GM23338 (cell line): Measurements from ENCODE around the gene TTC22. TPM values are rescaled to one million over a fixed set of nuclear protein-coding genes. Genes with fewer than 3 reads are reported as not detected.

Source experiments
- ATAC-seq: fragments of 200-7000 bp; cut with Tn5 transposase; 3 replicates; pipeline ENCODE4 v1.9.1; 2020
- DNase-seq: peaks from one replicate; pipeline ENCODE4 v3.0.0-alpha.2; 2015; ENCODE audit warnings: low spot score
- H2AFZ ChIP-seq: fragments of 200-600 bp; sonication (generic); 2 replicates; pipeline ENCODE4 v1.8.0; 2016; ENCODE audit warnings: antibody characterized with exemption, mild to moderate bottlenecking, moderate library complexity
- H3F3A ChIP-seq: fragments of 200-600 bp; sonication (generic); replicated peaks from 2 replicates; pipeline ENCODE4 v1.8.0; 2017; ENCODE audit warnings: antibody characterized with exemption, mixed run types, low read depth
- H3K27ac ChIP-seq: fragments of 200-600 bp; sonication (generic); 2 replicates; pipeline ENCODE4 v1.6.1; 2016; ENCODE audit warnings: low read depth
- H3K27me3 ChIP-seq: fragments of 200-600 bp; sonication (generic); 2 replicates; pipeline ENCODE4 v1.8.0; 2016; ENCODE audit warnings: mild to moderate bottlenecking, mixed run types, moderate library complexity; ENCODE audit not compliant: insufficient read depth
- H3K36me3 ChIP-seq: fragments of 200-600 bp; sonication (generic); 2 replicates; pipeline ENCODE4 v1.8.0; 2016; ENCODE audit warnings: mild to moderate bottlenecking; ENCODE audit not compliant: insufficient read depth
- H3K4me1 ChIP-seq: fragments of 200-600 bp; sonication (generic); 2 replicates; pipeline ENCODE4 v1.8.0; 2016; ENCODE audit warnings: mild to moderate bottlenecking, moderate library complexity; ENCODE audit not compliant: insufficient read depth
- H3K4me2 ChIP-seq: fragments of 200-600 bp; sonication (generic); 2 replicates; pipeline ENCODE4 v1.7.1; 2017; ENCODE audit warnings: mixed run types
- H3K4me3 ChIP-seq: fragments of 200-600 bp; sonication (generic); 2 replicates; pipeline ENCODE4 v1.6.1; 2016; ENCODE audit warnings: mixed run types
- H3K79me2 ChIP-seq: fragments of 200-600 bp; sonication (generic); replicated peaks from 2 replicates; pipeline ENCODE4 v1.8.0; 2017; ENCODE audit warnings: mild to moderate bottlenecking; ENCODE audit not compliant: insufficient read depth
- H3K9me2 ChIP-seq: fragments of 200-600 bp; sonication (generic); 2 replicates; pipeline ENCODE4 v1.8.0; 2017; ENCODE audit not compliant: insufficient read depth
- H4K20me1 ChIP-seq: fragments of 200-600 bp; sonication (generic); replicated peaks from 2 replicates; pipeline ENCODE4 v1.8.0; 2017; ENCODE audit warnings: mild to moderate bottlenecking; ENCODE audit not compliant: insufficient read depth
- H3K27ac Mint-ChIP-seq: 2 replicates; pipeline ENCODE4 v1.8.0; 2020; ENCODE audit warnings: inconsistent platforms, mild to moderate bottlenecking, moderate library complexity, mixed read lengths
- H3K27me3 Mint-ChIP-seq: 3 replicates; pipeline ENCODE4 v1.8.0; 2022; ENCODE audit warnings: low read depth, mild to moderate bottlenecking, moderate library complexity, mixed read lengths, inconsistent platforms; ENCODE audit not compliant: insufficient read depth, poor library complexity
- H3K36me3 Mint-ChIP-seq: 3 replicates; pipeline ENCODE4 v1.8.0; 2021; ENCODE audit warnings: low read depth, mild to moderate bottlenecking, inconsistent platforms, moderate library complexity, mixed read lengths
- H3K4me1 Mint-ChIP-seq: 3 replicates; pipeline ENCODE4 v1.8.0; 2020; ENCODE audit warnings: mild to moderate bottlenecking, inconsistent platforms, mixed read lengths
- H3K4me3 Mint-ChIP-seq: 3 replicates; pipeline ENCODE4 v1.8.0; 2021; ENCODE audit warnings: moderate library complexity, mild to moderate bottlenecking, inconsistent platforms, mixed read lengths
- H3K9me3 Mint-ChIP-seq: 3 replicates; pipeline ENCODE4 v1.8.0; 2020; ENCODE audit warnings: moderate library complexity, mild to moderate bottlenecking, inconsistent platforms, mixed read lengths
- EZH2phosphoT487 ChIP-seq: fragments of 200-600 bp; sonication (generic); IDR thresholded peaks from one replicate; pipeline ENCODE4 v1.8.1; 2018; ENCODE audit warnings: antibody characterized with exemption; ENCODE audit not compliant: unreplicated experiment
- JUNB ChIP-seq: IDR thresholded peaks from one replicate; pipeline ENCODE4 v1.6.1; 2016; ENCODE audit warnings: antibody characterized with exemption; ENCODE audit not compliant: unreplicated experiment
- STAT1 ChIP-seq: IDR thresholded peaks from one replicate; pipeline ENCODE4 v1.6.1; 2016; ENCODE audit warnings: antibody characterized with exemption; ENCODE audit not compliant: unreplicated experiment
- ZNF114 ChIP-seq: fragments of 250-450 bp; sonication (Bioruptor Pico); IDR thresholded peaks from 2 replicates; pipeline ENCODE4 v1.5.0; 2020; ENCODE audit warnings: mild to moderate bottlenecking, moderate library complexity
- ZNF331 ChIP-seq: fragments of 250-450 bp; sonication (Bioruptor Pico); IDR thresholded peaks from 2 replicates; pipeline ENCODE4 v1.5.0; 2020; ENCODE audit warnings: low read depth, mild to moderate bottlenecking, moderate library complexity
- polyA plus RNA-seq: library from polyadenylated mRNA; unstranded; fragments of >200 nt; fragmentation: Nextera tagmentation; extraction: Ambion mirVana; gene quantifications from 2 replicates; pipeline ENCODE4 v1.2.1, GENCODE V29; 2016
- total RNA-seq: library from RNA; depleted of rRNA; stranded (reverse); fragments of >200 nt; shearing (Covaris generic); gene quantifications from 2 replicates; pipeline ENCODE4 v1.2.3, GENCODE V29; 2014
- TF ChIP-seq, protein P1 (sequence below): fragments of 250-450 bp; sonication (Bioruptor Pico); IDR thresholded peaks from 2 replicates; pipeline ENCODE4 v1.5.0; 2020; ENCODE audit warnings: mild to moderate bottlenecking, moderate library complexity
- TF ChIP-seq, protein P2 (sequence below): IDR thresholded peaks from 2 replicates; pipeline ENCODE4 v1.6.1; 2016; ENCODE audit warnings: antibody characterized with exemption
- TF ChIP-seq, protein P3 (sequence below), 2 experiments: fragments of 200-600 bp in 1 of 2; sonication (generic) in 1 of 2; conservative IDR thresholded peaks; 2 replicates each; pipeline versions ENCODE4 v1.5.1 to v1.6.1; 2016 to 2017; ENCODE audit warnings: antibody characterized with exemption in 2 of 2, low read depth in 2 of 2, mild to moderate bottlenecking in 2 of 2, moderate library complexity in 1 of 2
- TF ChIP-seq, protein P4 (sequence below): IDR thresholded peaks from one replicate; pipeline ENCODE4 v1.6.1; 2018; ENCODE audit warnings: antibody characterized with exemption; ENCODE audit not compliant: unreplicated experiment

TTC22 gene
- total and polyA plus RNA-seq, 2 experiments from 2014 or later: 1.2 to 2.5 TPM

GRCh38 chr1:54845772-54846171 lies 44.6 kb upstream of the TTC22 start:
- no peaks in the 10 kb centered on the region for H3K4me1 ChIP-seq
- peaks cover 12% of the 10 kb centered on the region; the same call in 1 of the 2 replicates for H4K20me1 ChIP-seq
- DNase-seq (no peak), ATAC-seq (no peak)
- peaks cover 23% of the 10 kb centered on the region; the same call in 1 of the 2 replicates for H3F3A ChIP-seq
- H2AFZ ChIP-seq: no peak overlapping the region
- H3K79me2 ChIP-seq: no peaks in the 10 kb centered on the region
- Mint-ChIP-seq H3K4me1 (no peaks in the 10 kb centered on the region), H3K27ac (no peak overlapping the region; the same call in 1 of the 2 replicates), H3K27me3 (peaks cover 4% of the 10 kb centered on the region), H3K9me3 (no peaks in the 10 kb centered on the region; the same call in 2 of the 3 replicates), H3K36me3 (peaks cover 28% of the 10 kb centered on the region), H3K4me3 (no peak overlapping the region)
- H3K4me3 ChIP-seq: no peak overlapping the region
- H3K36me3 ChIP-seq: peaks cover 18% of the 10 kb centered on the region
- no peak overlapping the region for H3K4me2 ChIP-seq
- no peak overlapping the region for H3K27ac ChIP-seq
- H3K9me2 ChIP-seq: no peaks in the 10 kb centered on the region
- no peaks in the 10 kb centered on the region for H3K27me3 ChIP-seq
- TF ChIP-seq STAT1 (no peak), JUNB (no peak), ZNF114 (CRISPR knock-in tag) (no peak)

- no peak overlapping the region for H2AFZ ChIP-seq
- no peaks in the 10 kb centered on the region for H3K4me1 ChIP-seq
- ATAC-seq (no peak), DNase-seq (no peak)
- no peak overlapping the region for H3K4me3 Mint-ChIP-seq
- no peaks in the 10 kb centered on the region for H3K27me3 ChIP-seq
- H4K20me1 ChIP-seq: peaks cover 8% of the 10 kb centered on the region; the same call in 1 of the 2 replicates
- H3F3A ChIP-seq: peaks cover 15% of the 10 kb centered on the region; the same call in 1 of the 2 replicates
- H3K79me2 ChIP-seq: no peaks in the 10 kb centered on the region
- peaks cover 2% of the 10 kb centered on the region for H3K27me3 Mint-ChIP-seq
- no peak overlapping the region for H3K27ac ChIP-seq
- H3K9me2 ChIP-seq: no peaks in the 10 kb centered on the region
- H3K4me3 ChIP-seq: no peak overlapping the region
- no peak overlapping the region for H3K4me2 ChIP-seq
- H3K27ac Mint-ChIP-seq: no peak overlapping the region
- peaks cover 5% of the 10 kb centered on the region for H3K36me3 ChIP-seq
- H3K9me3 Mint-ChIP-seq: no peaks in the 10 kb centered on the region
- H3K4me1 Mint-ChIP-seq: no peaks in the 10 kb centered on the region
- peaks cover 16% of the 10 kb centered on the region for H3K36me3 Mint-ChIP-seq
- no peak for TF ChIP-seq ZNF114 (CRISPR knock-in tag)
- TF ChIP-seq, protein P1, sequence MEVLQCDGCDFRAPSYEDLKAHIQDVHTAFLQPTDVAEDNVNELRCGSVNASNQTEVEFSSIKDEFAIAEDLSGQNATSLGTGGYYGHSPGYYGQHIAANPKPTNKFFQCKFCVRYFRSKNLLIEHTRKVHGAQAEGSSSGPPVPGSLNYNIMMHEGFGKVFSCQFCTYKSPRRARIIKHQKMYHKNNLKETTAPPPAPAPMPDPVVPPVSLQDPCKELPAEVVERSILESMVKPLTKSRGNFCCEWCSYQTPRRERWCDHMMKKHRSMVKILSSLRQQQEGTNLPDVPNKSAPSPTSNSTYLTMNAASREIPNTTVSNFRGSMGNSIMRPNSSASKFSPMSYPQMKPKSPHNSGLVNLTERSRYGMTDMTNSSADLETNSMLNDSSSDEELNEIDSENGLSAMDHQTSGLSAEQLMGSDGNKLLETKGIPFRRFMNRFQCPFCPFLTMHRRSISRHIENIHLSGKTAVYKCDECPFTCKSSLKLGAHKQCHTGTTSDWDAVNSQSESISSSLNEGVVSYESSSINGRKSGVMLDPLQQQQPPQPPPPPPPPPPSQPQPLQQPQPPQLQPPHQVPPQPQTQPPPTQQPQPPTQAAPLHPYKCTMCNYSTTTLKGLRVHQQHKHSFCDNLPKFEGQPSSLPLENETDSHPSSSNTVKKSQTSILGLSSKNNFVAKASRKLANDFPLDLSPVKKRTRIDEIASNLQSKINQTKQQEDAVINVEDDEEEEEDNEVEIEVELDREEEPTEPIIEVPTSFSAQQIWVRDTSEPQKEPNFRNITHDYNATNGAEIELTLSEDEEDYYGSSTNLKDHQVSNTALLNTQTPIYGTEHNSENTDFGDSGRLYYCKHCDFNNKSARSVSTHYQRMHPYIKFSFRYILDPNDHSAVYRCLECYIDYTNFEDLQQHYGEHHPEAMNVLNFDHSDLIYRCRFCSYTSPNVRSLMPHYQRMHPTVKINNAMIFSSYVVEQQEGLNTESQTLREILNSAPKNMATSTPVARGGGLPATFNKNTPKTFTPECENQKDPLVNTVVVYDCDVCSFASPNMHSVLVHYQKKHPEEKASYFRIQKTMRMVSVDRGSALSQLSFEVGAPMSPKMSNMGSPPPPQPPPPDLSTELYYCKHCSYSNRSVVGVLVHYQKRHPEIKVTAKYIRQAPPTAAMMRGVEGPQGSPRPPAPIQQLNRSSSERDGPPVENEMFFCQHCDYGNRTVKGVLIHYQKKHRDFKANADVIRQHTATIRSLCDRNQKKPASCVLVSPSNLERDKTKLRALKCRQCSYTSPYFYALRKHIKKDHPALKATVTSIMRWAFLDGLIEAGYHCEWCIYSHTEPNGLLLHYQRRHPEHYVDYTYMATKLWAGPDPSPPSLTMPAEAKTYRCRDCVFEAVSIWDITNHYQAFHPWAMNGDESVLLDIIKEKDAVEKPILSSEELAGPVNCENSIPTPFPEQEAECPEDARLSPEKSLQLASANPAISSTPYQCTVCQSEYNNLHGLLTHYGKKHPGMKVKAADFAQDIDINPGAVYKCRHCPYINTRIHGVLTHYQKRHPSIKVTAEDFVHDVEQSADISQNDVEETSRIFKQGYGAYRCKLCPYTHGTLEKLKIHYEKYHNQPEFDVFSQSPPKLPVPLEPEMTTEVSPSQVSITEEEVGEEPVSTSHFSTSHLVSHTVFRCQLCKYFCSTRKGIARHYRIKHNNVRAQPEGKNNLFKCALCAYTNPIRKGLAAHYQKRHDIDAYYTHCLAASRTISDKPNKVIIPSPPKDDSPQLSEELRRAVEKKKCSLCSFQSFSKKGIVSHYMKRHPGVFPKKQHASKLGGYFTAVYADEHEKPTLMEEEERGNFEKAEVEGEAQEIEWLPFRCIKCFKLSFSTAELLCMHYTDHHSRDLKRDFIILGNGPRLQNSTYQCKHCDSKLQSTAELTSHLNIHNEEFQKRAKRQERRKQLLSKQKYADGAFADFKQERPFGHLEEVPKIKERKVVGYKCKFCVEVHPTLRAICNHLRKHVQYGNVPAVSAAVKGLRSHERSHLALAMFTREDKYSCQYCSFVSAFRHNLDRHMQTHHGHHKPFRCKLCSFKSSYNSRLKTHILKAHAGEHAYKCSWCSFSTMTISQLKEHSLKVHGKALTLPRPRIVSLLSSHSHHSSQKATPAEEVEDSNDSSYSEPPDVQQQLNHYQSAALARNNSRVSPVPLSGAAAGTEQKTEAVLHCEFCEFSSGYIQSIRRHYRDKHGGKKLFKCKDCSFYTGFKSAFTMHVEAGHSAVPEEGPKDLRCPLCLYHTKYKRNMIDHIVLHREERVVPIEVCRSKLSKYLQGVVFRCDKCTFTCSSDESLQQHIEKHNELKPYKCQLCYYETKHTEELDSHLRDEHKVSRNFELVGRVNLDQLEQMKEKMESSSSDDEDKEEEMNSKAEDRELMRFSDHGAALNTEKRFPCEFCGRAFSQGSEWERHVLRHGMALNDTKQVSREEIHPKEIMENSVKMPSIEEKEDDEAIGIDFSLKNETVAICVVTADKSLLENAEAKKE (CRISPR knock-in tag): no peak
- TF ChIP-seq, protein P2, sequence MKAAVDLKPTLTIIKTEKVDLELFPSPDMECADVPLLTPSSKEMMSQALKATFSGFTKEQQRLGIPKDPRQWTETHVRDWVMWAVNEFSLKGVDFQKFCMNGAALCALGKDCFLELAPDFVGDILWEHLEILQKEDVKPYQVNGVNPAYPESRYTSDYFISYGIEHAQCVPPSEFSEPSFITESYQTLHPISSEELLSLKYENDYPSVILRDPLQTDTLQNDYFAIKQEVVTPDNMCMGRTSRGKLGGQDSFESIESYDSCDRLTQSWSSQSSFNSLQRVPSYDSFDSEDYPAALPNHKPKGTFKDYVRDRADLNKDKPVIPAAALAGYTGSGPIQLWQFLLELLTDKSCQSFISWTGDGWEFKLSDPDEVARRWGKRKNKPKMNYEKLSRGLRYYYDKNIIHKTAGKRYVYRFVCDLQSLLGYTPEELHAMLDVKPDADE: no peak
- no peak for TF ChIP-seq JUNB
- TF ChIP-seq ZNF331 (CRISPR knock-in tag): no peak
- TF ChIP-seq, protein P3, sequence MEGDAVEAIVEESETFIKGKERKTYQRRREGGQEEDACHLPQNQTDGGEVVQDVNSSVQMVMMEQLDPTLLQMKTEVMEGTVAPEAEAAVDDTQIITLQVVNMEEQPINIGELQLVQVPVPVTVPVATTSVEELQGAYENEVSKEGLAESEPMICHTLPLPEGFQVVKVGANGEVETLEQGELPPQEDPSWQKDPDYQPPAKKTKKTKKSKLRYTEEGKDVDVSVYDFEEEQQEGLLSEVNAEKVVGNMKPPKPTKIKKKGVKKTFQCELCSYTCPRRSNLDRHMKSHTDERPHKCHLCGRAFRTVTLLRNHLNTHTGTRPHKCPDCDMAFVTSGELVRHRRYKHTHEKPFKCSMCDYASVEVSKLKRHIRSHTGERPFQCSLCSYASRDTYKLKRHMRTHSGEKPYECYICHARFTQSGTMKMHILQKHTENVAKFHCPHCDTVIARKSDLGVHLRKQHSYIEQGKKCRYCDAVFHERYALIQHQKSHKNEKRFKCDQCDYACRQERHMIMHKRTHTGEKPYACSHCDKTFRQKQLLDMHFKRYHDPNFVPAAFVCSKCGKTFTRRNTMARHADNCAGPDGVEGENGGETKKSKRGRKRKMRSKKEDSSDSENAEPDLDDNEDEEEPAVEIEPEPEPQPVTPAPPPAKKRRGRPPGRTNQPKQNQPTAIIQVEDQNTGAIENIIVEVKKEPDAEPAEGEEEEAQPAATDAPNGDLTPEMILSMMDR (conservative IDR thresholded peaks at IDR 0.05; ENCODE audit: low read depth in 2 of 2): no peak
- TF ChIP-seq, protein P4, sequence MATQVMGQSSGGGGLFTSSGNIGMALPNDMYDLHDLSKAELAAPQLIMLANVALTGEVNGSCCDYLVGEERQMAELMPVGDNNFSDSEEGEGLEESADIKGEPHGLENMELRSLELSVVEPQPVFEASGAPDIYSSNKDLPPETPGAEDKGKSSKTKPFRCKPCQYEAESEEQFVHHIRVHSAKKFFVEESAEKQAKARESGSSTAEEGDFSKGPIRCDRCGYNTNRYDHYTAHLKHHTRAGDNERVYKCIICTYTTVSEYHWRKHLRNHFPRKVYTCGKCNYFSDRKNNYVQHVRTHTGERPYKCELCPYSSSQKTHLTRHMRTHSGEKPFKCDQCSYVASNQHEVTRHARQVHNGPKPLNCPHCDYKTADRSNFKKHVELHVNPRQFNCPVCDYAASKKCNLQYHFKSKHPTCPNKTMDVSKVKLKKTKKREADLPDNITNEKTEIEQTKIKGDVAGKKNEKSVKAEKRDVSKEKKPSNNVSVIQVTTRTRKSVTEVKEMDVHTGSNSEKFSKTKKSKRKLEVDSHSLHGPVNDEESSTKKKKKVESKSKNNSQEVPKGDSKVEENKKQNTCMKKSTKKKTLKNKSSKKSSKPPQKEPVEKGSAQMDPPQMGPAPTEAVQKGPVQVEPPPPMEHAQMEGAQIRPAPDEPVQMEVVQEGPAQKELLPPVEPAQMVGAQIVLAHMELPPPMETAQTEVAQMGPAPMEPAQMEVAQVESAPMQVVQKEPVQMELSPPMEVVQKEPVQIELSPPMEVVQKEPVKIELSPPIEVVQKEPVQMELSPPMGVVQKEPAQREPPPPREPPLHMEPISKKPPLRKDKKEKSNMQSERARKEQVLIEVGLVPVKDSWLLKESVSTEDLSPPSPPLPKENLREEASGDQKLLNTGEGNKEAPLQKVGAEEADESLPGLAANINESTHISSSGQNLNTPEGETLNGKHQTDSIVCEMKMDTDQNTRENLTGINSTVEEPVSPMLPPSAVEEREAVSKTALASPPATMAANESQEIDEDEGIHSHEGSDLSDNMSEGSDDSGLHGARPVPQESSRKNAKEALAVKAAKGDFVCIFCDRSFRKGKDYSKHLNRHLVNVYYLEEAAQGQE: no peak
- TF ChIP-seq EZH2phosphoT487: no peak
Observed at GRCh38 chr1:54844564-54844963, 43.4 kb upstream of the TTC22 start.
